Activated T-helper 1 cell treated with anti-CD3 and anti-CD28 coated beads, Interleukin-12 subunit alpha, Interleukin-12 subunit beta, Interleukin-2, Interleukin-4 antibody, amounts not matched to agents 30 ng/mL and 10 ng/mL and 1 ng/mL, durations not matched to agents 14 hours and 24 hours and 36 hours (primary cell): Measurements from ENCODE around the gene ZFAND3. TPM values are rescaled to one million over a fixed set of nuclear protein-coding genes. Genes with fewer than 3 reads are reported as not detected.

Source experiments
- DNase-seq: peaks from one replicate; pipeline ENCODE4 v3.0.0; 2021; ENCODE audit warnings: low spot score
- H3K27ac Mint-ChIP-seq: one replicate; pipeline ENCODE4 v1.8.0; 2021; ENCODE audit warnings: mild to moderate bottlenecking, mixed read lengths
- H3K27me3 Mint-ChIP-seq: one replicate; pipeline ENCODE4 v1.8.0; 2022; ENCODE audit warnings: mild to moderate bottlenecking, moderate library complexity, mixed read lengths; ENCODE audit not compliant: insufficient read depth
- H3K36me3 Mint-ChIP-seq: one replicate; pipeline ENCODE4 v1.8.0; 2021; ENCODE audit warnings: low read depth, mixed read lengths
- H3K4me1 Mint-ChIP-seq: one replicate; pipeline ENCODE4 v1.8.0; 2021; ENCODE audit warnings: low read depth, mixed read lengths
- H3K4me3 Mint-ChIP-seq: one replicate; pipeline ENCODE4 v1.8.0; 2021; ENCODE audit warnings: mild to moderate bottlenecking, moderate library complexity, mixed read lengths
- H3K9me3 Mint-ChIP-seq: one replicate; pipeline ENCODE4 v1.8.0; 2021; ENCODE audit warnings: mixed read lengths
- intact Hi-C: fragments of 100-400 bp; cut with micrococcal nuclease; formaldehyde crosslinking; loops from one replicate; pipeline ENCODE4 v1.15.1; 2024
- total RNA-seq: library from RNA; stranded (reverse); gene quantifications from 2 replicates; pipeline ENCODE4 v1.2.3, GENCODE V29; 2022

ZFAND3 gene
- total RNA-seq, 1 donor from 2014 or later: 44.1 TPM

- H3K27me3 Mint-ChIP-seq: no peaks in the 10 kb centered on the region
- no peak for DNase-seq
- peaks cover 9% of the 10 kb centered on the region for H3K4me1 Mint-ChIP-seq
- H3K4me3 Mint-ChIP-seq: no peak overlapping the region
- H3K27ac Mint-ChIP-seq: no peak overlapping the region
- intact Hi-C loops: no loop called here
- H3K9me3 Mint-ChIP-seq: no peaks in the 10 kb centered on the region
- no peaks in the 10 kb centered on the region for H3K36me3 Mint-ChIP-seq
These were observed 28.2 kb downstream of the ZFAND3 start for GRCh38 chr6:37847704-37848103.

DNA sequence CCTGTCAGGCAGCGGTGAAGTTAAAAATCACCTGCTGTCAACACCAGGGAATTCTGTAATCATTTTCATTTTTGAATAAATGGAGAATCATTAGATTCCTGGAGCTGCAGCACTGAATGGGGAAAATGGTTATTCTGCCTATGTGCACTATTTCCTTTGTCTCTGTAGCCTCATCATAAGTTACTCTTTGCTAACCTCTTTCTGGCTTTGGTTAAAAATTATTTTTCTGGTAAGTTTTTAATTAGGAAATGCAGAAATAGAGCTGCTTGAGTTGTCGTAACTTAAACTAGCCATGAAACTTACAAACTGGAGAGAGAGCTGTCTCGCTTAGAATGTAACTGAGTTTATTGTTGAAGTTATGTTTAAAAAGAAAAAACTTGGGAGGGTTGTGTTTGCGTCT is 28.8 kb downstream of the ZFAND3 start:
- Mint-ChIP-seq H3K4me1 (peaks cover 9% of the 10 kb centered on the region), H3K27me3 (no peaks in the 10 kb centered on the region), H3K27ac (no peak overlapping the region), H3K36me3 (peaks cover 2% of the 10 kb centered on the region), H3K4me3 (no peak overlapping the region), H3K9me3 (no peaks in the 10 kb centered on the region)
- no peak for DNase-seq
- intact Hi-C loops: no loop called here

DNA sequence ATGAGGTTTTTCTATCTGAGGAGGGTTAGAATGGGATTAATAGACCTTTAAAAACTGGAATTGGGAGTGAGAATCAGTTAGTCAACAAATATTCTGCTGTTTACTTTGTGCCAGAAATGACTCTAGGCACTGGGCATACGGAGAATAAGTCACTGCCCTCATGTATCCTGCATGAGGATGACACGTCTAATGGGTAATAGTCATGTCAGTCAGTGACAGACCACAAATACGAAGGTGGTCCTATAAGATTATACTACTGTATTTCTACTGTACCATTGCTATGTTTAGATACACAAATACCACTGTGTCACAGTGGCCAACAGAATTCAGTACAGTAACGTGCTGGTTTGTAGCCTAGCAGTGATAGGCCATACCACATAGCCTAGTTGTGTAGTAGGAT is 30.7 kb downstream of the ZFAND3 start:
- intact Hi-C loops: no loop called here

GRCh38 chr6:37850728-37851285 is 31.3 kb downstream of the ZFAND3 start:
- peaks cover 16% of the 10 kb centered on the region for H3K4me1 Mint-ChIP-seq
- H3K4me3 Mint-ChIP-seq: no peak overlapping the region
- H3K9me3 Mint-ChIP-seq: no peaks in the 10 kb centered on the region
- H3K27ac Mint-ChIP-seq: no peak overlapping the region
- no peaks in the 10 kb centered on the region for H3K27me3 Mint-ChIP-seq
- intact Hi-C loops: no loop called here
- peaks cover 2% of the 10 kb centered on the region for H3K36me3 Mint-ChIP-seq
- no peak for DNase-seq

More for the DNA sequence above, 30.7 kb downstream of the ZFAND3 start:
- no peak for DNase-seq
- Mint-ChIP-seq H3K36me3 (peaks cover 2% of the 10 kb centered on the region), H3K9me3 (no peaks in the 10 kb centered on the region), H3K4me3 (no peak overlapping the region), H3K27me3 (no peaks in the 10 kb centered on the region), H3K4me1 (peaks cover 10% of the 10 kb centered on the region), H3K27ac (no peak overlapping the region)

GRCh38 chr6:37851997-37852524 is 32.5 kb downstream of the ZFAND3 start:
- H3K4me3 Mint-ChIP-seq: no peak overlapping the region
- H3K4me1 Mint-ChIP-seq: peaks cover 25% of the 10 kb centered on the region

GRCh38 chr6:37856285-37856684 is 36.8 kb downstream of the ZFAND3 start:
- H3K27ac Mint-ChIP-seq: peak overlapping the region; percentile 3
- intact Hi-C loops: loop anchor here (5.0 kb wide), 1 partner anchor 276 kb away; no protein-coding TSS in a partner anchor

More at GRCh38 chr6:37851997-37852524, 32.5 kb downstream of the ZFAND3 start:
- Mint-ChIP-seq H3K36me3 (peaks cover 2% of the 10 kb centered on the region), H3K27ac (no peak overlapping the region), H3K9me3 (no peaks in the 10 kb centered on the region), H3K27me3 (no peaks in the 10 kb centered on the region)
- intact Hi-C loops: no loop called here
- DNase-seq: no peak

DNA sequence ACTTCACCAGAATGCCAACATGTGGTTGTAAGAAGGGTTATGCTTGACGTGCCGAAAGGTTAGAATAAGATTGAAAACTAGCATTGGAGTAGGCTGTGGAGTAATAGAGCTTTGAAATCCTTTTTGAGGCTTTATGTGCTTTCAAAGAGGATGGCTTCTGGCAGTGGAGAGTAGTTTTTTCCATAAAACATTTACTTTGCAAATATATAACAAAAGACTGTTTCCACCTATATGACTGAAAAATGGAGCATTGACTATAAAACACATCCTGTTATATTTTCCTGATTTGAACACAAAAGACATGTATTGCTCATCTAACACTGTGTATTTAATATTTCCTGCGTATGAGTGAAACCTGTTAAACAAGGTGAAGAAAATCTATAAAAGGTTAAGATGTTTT is 38.8 kb downstream of the ZFAND3 start:
- Mint-ChIP-seq H3K27ac (peak overlapping the region; percentile 92), H3K4me1 (peaks cover 49% of the 10 kb centered on the region)
- intact Hi-C loops: loop anchor here (1.0 to 5.0 kb wide), 5 partner anchors 10 to 274 kb away; partner anchors contain the start of gene ZFAND3

More at GRCh38 chr6:37856285-37856684, 36.8 kb downstream of the ZFAND3 start:
- Mint-ChIP-seq H3K36me3 (peaks cover 2% of the 10 kb centered on the region), H3K27me3 (no peaks in the 10 kb centered on the region), H3K9me3 (no peaks in the 10 kb centered on the region), H3K4me3 (no peak overlapping the region), H3K4me1 (peaks cover 54% of the 10 kb centered on the region)
- DNase-seq: no peak

DNA sequence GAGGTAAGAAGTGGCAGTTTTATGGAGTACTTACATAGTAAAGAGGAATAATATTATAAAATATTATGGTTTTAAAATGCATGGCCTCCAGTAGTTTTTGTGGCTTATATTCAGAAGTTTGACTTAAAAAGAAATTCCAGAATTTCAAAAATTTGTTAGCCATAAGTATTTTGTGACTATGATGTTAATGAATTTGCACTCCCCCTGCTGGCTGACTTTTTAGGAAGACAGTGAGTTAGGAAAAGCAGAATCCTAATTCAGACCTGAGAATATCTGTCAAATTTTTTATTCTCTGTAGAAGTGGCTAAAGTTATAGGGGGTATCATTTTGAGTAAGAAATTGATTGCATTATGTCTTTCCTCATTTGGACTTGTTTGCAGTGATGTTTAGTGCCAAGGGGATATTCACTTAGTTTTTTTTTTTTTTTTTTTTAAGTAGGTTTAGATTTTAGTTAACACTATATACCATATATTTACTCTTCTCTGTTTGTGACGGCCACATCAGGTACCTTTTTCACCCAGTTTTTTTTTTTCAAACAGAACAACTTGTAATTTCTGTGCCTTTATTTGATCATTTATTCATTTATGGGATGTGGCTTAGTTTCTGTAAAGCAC is 40.8 kb downstream of the ZFAND3 start:
- no peak for DNase-seq
- intact Hi-C loops: no loop called here
- peaks cover 49% of the 10 kb centered on the region for H3K4me1 Mint-ChIP-seq

More for the DNA sequence above, 38.8 kb downstream of the ZFAND3 start:
- Mint-ChIP-seq H3K9me3 (no peaks in the 10 kb centered on the region), H3K36me3 (peaks cover 6% of the 10 kb centered on the region), H3K4me3 (no peak overlapping the region), H3K27me3 (no peaks in the 10 kb centered on the region)
- DNase-seq: no peak

GRCh38 chr6:37861452-37861851 is 41.9 kb downstream of the ZFAND3 start:
- intact Hi-C loops: no loop called here
- Mint-ChIP-seq H3K4me3 (no peak overlapping the region), H3K27ac (no peak overlapping the region), H3K36me3 (peaks cover 6% of the 10 kb centered on the region), H3K4me1 (peaks cover 49% of the 10 kb centered on the region), H3K27me3 (no peaks in the 10 kb centered on the region), H3K9me3 (no peaks in the 10 kb centered on the region)
- DNase-seq: no peak

More for the DNA sequence above, 40.8 kb downstream of the ZFAND3 start:
- H3K27me3 Mint-ChIP-seq: no peaks in the 10 kb centered on the region
- H3K4me3 Mint-ChIP-seq: no peak overlapping the region
- H3K27ac Mint-ChIP-seq: no peak overlapping the region
- H3K9me3 Mint-ChIP-seq: no peaks in the 10 kb centered on the region
- peaks cover 6% of the 10 kb centered on the region for H3K36me3 Mint-ChIP-seq

- Mint-ChIP-seq H3K9me3 (no peaks in the 10 kb centered on the region), H3K4me3 (no peak overlapping the region), H3K27me3 (no peaks in the 10 kb centered on the region), H3K4me1 (peaks cover 51% of the 10 kb centered on the region), H3K27ac (no peak overlapping the region), H3K36me3 (peaks cover 6% of the 10 kb centered on the region)
- intact Hi-C loops: no loop called here
- DNase-seq: no peak
These were observed 42.9 kb downstream of the ZFAND3 start for GRCh38 chr6:37862430-37862829.

DNA sequence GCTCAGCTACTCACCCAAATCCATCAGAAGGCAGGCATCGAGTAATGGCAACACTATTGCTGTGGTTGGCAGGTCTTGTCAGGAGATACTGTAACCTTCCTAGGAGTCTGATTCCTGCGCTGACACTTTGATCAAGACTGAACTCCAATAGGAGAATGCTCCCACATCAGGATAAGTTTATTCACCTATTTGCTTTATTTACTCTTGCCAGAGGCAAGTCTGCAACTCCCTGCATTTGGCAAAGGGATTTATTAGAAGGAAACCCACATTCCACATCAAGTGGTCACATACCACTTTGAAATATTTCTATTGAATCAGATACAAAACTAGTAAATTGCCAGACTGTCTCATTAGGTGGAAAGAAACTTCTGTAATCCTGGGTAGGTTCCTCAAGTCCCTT is 43.5 kb downstream of the ZFAND3 start:
- H3K4me3 Mint-ChIP-seq: no peak overlapping the region
- peaks cover 6% of the 10 kb centered on the region for H3K36me3 Mint-ChIP-seq
- DNase-seq: no peak
- H3K27me3 Mint-ChIP-seq: no peaks in the 10 kb centered on the region
- no peak overlapping the region for H3K27ac Mint-ChIP-seq
- peaks cover 51% of the 10 kb centered on the region for H3K4me1 Mint-ChIP-seq
- H3K9me3 Mint-ChIP-seq: no peaks in the 10 kb centered on the region
- intact Hi-C loops: no loop called here

DNA sequence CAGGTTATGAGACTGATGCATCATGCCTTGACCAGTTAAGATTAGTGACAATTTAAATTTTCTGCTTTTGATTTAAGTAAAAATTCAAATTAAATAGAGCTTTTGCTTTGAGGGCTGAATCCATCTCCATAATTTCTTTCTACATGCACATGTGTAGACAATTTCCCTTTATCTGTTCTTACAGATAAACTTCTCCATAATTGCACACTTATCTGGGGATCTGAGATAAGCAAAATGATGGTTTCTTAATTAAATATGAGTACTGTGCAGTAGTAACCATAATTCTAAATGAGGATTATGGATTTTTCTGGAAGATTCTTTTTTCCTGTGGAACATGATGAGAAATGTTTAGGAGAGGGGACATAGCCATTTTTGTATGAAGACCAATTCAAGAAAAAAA is 44.7 kb downstream of the ZFAND3 start:
- Mint-ChIP-seq H3K36me3 (peaks cover 6% of the 10 kb centered on the region), H3K4me3 (no peak overlapping the region), H3K4me1 (peaks cover 48% of the 10 kb centered on the region), H3K27ac (no peak overlapping the region), H3K9me3 (no peaks in the 10 kb centered on the region), H3K27me3 (no peaks in the 10 kb centered on the region)
- no peak for DNase-seq
- intact Hi-C loops: no loop called here

- Mint-ChIP-seq H3K27ac (no peak overlapping the region), H3K4me1 (peaks cover 44% of the 10 kb centered on the region), H3K27me3 (no peaks in the 10 kb centered on the region)
These were observed 46.0 kb downstream of the ZFAND3 start for GRCh38 chr6:37865504-37865903.

More at GRCh38 chr6:37865504-37865903, 46.0 kb downstream of the ZFAND3 start:
- Mint-ChIP-seq H3K4me3 (no peak overlapping the region), H3K9me3 (peaks cover 3% of the 10 kb centered on the region), H3K36me3 (peaks cover 8% of the 10 kb centered on the region)
- DNase-seq: no peak
- intact Hi-C loops: no loop called here
